Measurements from ENCODE around the gene IL27RA.
"Not testable (repeated sequence)": the region's sequence is repeated elsewhere in the genome, so short reads cannot be mapped to it uniquely, and the experiment has no call there.

The IL27RA gene

DNA sequence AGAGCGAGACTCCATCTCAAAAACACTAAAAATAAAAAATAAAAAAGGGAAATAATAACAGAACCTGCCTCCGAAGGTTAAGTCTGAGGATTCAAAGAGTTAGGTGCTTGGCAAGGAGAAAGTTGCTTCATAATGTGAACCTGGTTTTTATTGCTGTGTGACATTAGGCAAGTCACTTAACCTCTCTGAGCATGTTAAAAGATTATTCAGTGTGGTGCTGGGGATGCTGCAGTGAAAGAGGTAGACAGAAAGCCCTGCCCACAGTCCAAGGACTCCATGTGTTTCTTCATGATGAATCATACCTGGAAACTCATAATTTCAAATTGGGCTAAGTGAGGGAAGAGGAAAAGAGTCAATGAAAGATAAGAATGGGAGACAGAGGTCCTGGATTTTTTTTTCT, 2.4 kb downstream of the IL27RA start:
- DNase-seq: no peak

DNA sequence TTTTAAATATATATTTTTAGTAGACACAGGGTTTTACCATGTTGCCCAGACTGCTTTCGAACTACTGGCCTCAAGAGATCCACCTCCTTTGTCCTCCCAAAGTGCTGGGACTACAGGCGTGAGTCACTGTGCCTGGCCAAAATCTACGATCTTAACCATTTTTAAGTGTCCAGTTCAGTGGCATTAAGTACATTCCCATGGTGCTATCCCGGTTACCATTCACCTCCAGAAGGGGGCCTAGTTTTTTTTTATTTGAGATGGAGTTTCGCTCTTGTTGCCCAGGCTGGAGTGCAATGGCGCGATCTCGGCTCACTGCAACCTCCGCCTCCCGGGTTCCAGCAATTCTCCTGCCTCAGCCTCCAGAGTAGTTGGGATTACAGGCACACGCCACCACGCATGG, 3.6 kb downstream of the IL27RA start:
- not testable (repeated sequence) for DNase-seq

DNA sequence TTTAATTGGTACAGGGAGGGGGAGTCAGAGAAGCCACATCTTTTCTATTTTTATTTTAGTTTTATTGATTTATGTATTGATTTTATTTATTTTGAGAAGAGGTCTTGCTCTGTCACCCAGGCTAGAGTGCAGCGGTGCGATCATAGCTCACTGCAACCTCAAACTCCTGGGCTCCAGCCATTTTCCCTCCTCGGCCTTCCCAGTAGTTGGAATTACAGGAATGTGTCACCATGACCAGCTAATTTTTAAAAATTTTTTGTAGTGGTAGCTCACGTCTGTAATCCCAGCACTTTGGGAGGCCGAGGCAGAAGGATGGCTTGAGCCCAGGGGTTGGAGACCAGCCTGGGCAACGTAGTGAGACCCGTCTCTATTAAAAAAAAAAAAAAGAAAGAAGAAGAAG, 4.1 kb downstream of the IL27RA start:
- DNase-seq: no peak

DNA sequence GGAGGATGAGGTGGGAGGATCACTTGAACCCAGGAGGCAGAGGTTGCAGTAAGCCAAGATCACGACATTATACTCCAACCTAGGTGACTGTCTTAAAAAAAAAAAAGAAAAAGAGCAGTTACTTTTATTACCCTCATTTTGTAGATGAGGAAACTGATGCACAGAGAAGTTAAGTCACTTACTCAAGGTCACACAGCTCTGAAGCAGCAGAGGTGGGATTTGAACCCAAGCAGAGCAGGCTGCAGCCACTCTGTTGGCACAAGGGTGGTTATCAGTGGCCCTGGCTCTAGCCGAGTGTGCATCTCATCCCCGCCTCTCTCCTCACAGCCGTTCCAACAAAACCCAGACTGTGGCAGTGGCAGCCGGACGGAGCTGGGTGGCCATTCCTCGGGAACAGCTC, 7.6 kb downstream of the IL27RA start:
- no peak for DNase-seq

DNA sequence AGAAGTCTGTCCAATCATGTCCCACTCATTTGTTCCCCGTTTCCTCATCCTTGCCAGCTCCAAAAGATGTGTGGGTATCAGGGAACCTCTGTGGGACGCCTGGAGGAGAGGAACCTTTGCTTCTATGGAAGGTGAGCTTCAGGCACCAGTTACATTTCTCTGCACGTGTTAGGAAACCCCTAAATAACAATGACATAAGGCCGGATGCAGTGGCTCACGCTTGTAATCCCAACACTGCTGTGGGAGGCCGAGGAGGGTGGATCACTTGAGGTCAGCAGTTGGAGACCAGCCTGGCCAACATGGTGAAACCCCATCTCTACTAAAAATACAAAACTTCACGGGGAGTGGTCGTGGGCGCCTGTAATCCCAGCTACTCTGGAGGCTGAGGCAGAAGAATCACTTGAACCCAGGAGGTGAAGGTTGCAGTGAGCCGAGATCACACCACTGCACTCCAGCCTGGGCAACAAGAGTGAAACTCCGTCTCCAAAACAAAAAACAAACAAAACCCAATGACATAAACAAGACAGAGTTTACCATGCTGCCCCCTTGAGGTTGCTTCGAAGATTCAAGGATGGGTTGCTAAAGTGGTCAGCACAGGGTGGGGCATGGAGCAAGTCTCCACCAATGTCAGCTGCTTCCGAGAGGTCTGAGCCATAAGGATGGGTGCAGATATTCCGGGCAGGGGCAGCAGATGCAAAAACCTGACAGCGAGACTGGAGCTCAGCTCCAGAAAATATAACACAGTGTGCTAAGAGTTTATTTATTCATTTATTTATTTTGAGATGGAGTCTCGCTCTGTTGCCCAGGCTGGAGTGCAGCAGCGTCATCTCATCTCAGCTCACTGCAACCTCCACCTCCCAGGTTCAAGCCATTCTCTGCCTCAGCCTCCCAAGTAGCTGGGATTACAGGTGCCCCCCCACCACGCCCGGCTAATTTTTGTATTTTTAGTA, 11.4 kb downstream of the IL27RA start:
- DNase-seq: not testable (repeated sequence)

DNA sequence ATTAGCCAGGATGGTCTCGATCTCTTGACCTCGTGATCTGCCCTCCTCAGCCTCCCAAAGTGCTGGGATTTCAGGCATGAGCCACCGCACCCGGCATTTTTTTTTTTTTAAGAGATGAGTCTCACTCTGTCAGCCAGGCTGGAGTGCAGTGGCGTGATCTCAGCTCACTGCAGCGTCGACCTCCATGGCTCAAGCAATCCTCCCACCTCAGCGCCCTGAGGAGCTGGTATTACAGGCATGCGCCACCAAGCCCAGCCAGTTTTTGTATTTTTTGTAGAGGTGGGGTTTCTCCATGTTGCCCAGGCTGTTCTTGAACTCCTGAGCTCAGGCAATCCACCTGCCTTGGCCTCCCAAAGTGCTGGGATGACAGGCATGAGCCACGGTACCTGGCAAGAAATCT, 16.3 kb downstream of the IL27RA start:
- DNase-seq: not testable (repeated sequence)

DNA sequence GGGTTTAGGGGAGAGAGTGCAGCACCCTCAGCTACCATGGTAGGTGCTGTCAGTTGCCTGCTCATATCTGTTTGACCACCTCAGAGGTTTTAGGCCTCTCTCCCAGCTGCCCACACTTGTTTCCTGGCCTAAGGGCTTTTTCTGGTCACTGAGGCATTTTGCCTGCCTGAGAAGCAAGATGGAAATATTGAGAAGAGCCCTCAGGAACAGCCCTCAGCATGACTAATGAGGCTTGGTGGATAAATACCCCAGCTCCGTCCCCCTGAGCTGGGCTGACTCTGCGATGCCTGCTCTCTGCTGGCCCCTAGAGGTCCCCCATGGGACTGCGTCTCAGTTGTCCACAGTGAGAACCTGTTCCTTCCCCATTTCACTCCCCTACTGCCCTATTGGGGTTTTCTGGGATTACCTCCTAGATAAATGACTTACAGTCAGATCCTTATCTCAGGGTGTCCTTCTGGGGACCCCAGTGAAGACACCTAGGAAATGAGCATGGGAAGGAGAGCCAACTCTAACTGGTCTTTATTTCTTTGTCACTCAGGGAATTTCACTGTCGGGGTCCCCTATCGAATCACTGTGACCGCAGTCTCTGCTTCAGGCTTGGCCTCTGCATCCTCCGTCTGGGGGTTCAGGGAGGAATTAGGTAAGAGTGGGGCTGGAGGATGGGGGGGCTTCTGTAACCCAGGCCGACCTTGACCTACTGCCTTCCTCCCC, 17.0 kb downstream of the IL27RA start:
- DNase-seq: peak; percentile 85

DNA sequence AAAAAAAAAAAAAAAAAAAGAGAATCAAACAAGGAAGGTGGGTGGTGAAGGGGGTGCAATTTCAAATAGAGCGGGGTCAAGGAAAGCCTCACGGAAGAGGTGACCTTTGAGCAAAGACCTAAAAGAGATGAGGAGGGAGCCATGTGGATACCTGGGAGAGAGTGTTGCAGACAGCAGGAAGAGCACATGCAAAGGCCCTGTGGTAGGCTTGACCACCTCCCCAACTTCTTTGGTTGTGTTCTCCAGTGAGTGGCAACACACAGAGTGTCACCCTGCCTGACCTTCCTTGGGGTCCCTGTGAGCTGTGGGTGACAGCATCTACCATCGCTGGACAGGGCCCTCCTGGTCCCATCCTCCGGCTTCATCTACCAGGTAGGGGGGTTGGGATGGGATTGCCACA, 18.9 kb downstream of the IL27RA start:
- DNase-seq: no peak

DNA sequence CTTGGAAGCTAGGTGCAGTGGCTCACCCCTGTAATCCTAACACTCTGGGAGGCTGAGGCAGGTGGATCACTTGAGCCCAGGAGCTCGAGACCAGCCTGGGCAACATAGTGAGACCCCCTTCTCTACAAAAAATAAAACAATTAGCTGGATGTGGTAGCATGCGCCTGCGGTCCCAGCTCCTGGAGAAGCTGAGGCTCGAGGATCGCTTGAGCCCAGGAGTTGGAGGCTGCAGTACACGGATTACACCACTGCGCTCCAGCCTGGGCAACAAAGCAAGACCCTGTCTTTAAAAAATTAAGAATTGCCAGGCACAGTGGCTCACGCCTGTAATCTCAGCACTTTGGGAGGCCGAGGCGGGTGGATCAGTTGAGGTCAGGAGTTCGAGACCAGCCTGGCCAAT, 19.4 kb downstream of the IL27RA start:
- not testable (repeated sequence) for DNase-seq

DNA sequence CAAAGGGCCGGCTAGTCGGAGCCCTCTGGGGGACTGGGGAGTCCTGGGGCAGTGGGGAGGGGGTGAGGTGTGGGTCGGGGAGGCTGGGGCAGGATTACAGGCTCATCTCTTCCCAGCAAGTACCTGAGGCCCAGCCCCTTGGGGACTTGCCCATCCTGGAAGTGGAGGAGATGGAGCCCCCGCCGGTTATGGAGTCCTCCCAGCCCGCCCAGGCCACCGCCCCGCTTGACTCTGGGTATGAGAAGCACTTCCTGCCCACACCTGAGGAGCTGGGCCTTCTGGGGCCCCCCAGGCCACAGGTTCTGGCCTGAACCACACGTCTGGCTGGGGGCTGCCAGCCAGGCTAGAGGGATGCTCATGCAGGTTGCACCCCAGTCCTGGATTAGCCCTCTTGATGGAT, 20.4 kb downstream of the IL27RA start:
- DNase-seq: no peak

DNA sequence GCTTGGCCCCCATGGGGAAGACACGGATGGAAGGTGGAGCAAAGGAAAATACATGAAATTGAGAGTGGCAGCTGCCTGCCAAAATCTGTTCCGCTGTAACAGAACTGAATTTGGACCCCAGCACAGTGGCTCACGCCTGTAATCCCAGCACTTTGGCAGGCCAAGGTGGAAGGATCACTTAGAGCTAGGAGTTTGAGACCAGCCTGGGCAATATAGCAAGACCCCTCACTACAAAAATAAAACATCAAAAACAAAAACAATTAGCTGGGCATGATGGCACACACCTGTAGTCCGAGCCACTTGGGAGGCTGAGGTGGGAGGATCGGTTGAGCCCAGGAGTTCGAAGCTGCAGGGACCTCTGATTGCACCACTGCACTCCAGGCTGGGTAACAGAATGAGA, 20.9 kb downstream of the IL27RA start:
- DNase-seq: no peak

DNA sequence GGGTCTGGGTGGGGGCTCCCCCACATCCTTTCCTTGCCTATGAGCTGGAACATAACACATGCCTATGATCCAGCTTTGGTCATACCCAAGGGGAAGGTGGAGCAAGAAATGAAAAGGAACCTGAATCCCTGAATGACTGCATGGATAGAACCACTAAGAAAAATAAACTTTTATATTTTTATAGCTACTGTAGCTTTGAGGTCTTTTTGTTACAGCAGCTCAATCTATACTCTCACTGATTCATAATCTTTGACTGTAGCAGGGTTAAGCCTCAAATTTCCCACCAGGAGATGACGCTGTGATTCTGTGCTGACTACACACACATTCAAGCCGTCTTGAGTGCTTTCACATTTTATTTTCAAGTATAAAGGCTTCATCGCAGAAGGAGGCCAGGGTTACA, 21.5 kb downstream of the IL27RA start:
- DNase-seq: no peak

DNA sequence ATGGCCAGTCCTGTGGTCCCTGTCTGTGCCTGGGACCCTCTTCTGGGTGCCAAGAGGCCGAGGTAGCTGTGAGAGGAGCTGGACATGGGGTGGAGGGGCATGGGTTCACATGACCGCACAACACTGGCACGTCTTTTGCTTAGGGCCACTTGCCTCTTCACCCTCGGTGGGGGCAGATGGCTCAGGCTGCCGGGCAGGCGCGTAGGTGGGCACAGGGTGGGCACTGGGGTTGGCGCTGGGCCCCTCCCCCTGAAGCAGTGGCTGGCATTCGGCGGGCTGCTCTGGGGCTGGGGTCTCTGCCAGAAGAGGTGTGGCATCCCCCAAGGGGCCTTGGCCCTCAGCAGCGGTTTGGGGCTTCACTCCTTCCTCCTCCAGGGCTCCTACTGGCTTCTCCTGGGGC, 21.9 kb downstream of the IL27RA start:
- no peak for DNase-seq

DNA sequence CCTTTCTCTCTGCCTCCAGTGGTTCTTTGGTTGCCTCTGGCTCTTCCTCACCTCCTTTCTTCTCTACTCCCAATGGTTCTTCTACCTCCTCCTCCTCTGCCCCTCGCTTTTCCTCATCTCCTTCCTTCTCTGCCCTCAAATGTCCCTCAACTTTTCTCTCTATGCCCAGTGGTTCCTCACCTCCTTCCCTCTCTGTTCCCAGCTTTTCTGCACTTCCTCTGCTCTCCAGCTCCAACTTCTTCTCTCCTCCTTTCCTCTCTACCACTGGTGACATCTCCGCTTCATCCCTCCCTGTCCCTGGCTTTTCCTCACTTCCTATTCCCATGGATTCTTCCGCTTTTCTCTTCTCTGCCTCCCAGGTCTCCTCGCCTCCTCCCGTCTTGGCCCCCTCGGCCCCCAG, 22.5 kb downstream of the IL27RA start:
- no peak for DNase-seq

DNA sequence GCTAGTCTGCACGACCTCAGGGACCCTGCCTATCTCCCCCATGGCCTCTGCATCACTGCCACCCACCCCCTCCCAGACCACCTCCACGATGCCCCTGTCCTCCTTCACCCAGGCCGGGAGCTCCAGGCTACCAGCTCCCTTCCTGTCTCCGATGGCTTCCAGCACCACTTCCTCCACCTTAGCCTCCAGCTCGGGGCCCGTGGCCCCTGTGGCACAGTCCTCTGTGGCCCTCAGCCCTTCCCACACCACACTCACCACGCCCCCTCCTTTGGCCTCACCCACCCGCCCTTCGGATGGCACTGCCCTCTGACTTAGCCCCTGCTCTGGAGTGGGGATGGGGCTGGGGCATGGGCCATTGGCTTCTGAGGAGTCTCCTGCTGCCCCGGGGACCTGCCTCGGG, 23.2 kb downstream of the IL27RA start:
- no peak for DNase-seq

DNA sequence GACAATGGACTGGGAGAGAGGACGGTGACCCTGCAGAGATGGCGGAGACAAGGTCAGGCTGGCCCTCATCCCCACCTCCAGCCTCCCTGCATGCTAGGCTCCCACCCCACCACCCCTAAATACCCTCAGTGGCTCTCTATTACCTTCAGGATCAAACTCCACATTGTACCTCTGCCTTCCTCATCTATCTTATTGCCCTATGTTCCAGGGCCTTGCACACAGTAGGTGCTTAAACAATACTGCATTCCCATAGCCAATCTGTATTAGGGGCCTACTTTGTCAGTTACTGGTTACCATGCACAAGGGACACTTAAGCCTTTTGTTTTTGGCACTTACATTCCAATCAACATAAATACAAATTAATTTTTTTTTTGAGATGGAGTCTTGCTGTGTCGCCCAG, 23.8 kb downstream of the IL27RA start:
- no peak for DNase-seq

DNA sequence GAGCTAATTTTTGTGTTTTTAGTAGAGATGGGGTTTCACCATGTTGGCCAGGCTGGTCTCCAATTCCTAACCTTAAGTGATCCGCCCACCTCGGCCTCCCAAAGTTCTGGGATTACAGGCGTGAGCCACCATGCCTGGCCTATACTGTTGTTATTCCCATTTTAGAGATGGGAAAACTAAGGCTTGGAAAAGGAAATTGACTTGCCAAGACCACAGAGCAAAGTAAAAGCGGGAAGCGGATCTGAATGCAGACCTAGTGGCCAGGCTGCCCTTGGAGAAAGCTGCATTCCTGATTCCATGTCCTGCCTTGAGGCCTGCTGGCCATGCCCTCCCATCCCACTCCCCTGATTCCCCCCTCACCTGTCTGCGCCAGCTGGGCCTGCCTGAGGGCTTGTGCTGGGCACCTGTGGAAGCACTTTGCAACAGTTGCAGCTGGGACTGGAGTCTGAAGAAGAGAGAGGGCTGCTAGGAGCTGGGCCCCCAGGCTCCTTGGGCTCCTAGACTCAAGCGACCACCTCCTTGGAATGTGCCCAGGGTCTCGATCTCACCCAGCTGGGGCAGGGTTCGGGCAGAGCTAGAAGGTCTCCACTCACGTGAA, 24.6 kb downstream of the IL27RA start:
- DNase-seq: no peak

DNA sequence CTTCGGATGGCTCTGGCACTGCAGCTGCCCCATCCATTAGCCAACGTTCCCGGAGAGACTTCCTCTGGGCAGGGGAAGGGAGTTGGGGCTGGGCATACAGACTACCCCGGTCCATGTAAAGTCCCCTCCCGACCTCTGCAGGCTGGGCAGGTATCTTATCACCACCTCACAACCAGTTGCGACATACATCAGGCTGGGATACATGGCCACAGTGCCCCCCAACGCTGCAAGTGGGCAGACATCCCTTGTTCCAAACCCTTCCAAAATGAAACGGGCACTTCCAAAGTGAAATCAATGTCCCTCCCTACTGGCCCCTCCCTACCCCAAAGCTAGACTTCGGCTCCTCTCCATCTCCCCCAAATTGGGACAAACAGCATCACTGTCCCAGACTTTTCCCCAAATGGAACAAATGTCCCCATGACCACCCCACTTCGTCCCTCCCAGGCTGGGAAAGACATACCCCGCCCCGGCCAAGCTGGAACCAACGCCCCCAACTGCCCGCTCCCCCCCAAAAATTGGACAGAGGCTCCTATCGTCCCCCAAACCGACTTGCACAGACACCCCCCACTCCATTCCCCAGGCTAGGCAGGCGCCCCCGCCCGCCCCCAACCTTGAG, 25.3 kb downstream of the IL27RA start:
- DNase-seq: no peak

DNA sequence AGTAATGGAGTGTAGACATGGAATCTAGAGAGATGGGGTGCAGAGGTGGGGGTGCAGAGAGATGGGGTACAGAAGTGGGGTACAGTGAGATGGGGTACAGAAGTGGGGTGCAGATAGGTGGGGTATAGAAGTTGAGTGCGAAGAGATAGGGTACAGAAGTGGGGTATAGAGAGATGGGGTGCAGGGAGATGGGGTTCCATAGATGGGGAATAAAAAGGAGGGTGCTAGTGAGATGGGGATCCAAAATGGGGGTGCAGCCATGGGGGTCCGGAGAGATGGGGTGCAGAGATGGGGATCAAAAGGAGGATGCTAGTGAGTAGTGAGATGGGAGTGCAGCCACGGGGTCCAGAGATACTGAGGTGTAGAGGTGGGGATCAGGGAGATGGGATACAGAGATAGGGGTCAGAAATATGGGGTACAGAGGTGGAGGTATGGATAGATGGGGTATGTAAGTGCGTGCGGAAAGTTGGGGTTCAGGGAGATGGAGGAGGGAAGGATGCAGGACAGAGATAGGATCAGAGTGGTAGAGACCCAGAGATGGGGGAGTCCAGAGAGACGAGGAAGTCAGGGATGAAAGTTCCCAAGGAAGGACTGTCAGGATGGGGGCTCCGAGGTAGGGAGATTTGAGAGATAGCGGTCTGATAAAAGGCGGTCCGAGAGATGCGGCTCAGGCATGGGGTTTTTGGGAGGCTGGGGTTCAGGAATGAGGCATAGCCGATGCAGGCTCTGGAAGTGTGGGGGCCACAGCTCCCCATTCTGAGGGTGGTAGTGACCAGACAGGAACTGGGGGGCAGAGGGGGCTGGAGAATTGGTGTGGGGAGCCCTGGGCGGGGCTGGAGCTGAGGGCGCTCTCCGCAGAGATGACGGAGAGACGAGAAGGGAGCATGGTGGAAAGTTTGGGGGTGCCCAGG, 26.9 kb downstream of the IL27RA start:
- no peak for DNase-seq

DNA sequence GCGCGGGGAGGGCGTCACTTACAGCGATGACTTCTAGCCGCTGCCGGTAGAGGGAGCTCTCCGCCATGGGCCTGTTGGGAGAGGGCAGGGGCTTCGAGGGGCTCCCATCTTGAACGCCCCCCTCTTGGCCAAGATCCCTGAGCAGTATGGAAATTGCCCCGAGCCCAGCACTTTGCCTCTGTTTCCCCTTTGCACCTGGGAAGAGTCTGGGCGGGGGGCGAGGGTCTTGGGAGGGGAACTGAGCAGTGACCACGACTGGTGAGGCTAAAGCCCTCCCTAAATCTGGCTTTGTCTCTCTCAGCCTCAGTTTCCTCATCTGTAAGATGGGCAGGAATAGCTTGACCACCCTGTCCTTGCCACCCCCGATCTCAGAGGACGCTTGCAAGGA, 27.5 kb downstream of the IL27RA start:
- peak; percentile 48 for DNase-seq

DNA sequence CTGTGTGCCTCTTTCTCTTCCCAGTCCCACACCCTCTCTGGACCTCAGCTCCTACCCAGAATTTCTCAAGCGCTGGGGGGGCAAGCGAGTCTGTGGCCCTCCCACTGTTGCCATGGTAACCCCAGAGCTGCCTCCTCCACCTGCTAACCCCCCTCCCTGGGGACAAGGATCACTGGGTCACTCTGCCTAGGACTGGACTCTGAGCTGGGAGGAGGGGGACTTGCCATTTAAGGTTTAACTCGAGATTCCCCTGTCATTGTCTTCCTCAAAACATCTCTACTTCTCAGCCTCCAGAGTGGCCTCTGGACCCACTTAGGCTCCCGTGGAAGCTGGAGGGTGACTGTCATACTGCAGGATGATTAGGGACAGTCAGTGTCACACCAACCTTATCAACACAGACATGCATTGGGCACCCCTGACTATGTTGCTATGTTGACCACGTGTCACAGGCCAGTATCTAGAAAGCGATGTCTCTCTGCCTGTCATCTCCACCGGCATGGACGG, 28.1 kb downstream of the IL27RA start:
- no peak for DNase-seq

DNA sequence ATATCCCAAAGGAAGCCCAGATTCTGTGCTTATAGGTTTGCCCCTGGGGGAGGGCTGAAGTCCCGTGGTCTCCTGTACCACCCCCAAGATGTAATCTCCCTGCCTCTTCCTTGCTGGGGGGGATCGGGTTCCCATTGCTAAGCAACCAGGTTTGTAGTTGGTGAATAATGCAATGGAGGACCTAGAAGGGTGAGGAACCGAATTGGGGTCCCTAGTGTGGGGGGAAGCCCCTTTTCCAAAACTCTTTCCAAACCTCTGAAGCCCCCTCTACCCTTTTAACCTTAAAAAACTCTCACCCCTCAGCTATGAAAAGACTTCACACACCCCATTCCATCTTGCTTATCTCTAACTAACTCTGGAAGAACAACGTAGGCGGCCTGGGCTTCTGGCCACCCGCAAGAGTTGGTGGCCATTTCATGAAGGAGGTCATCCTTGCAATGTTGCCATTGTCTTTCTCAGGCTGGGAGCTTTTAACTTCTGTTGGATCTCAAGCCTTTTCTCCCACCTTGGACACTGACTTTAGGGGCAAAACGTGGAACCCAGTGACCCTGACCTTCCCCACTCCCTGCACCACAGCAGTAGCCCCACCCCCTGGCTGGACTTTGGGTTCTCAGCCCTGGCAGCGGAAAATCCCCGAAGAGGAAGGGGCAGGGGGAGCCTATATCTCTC, 29.7 kb downstream of the IL27RA start:
- DNase-seq: no peak

Measured in activated CD4-positive, CD25-positive, alpha-beta regulatory T cell treated with anti-CD3 and anti-CD28 coated beads, Interleukin-2, amount 50 U/mL, for 72 hours (primary cell).